ENCODE data around the gene SVOPL.

SVOPL gene

GRCh38 chr7:138545123-138545522 lies 156.0 kb downstream of the SVOPL start:
- no peak for TF ChIP-seq CTCF (IDR thresholded peaks at IDR 0.05; ENCODE audit: extremely low read depth, missing control alignments)

More at GRCh38 chr7:138545123-138545522, 156.0 kb downstream of the SVOPL start:
- DNase-seq (ENCODE audit: low spot score): no peak

Measured in GM20000 (cell line).